ENCODE measurements around the gene NAA50.

DNA sequence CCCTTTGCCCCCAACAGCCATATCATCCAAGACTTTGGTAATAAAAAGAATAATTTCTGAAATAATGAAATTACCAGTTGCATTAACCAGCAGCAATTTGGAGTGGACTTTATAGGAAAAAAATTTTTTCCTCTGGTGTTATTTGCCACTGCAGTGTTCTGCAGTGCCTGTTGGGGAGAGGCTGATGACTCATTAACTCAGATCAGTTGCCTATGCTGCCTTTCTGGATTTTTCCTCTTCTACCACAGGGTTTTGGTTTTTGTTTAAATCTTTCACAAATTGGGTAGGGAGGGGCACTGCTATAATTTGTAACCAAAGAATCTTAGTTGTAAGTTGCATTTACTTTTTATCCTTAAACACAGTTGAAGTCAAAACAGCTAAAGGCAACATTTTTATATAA is 23.5 kb upstream of the NAA50 start:
- TF ChIP-seq, protein P1, sequence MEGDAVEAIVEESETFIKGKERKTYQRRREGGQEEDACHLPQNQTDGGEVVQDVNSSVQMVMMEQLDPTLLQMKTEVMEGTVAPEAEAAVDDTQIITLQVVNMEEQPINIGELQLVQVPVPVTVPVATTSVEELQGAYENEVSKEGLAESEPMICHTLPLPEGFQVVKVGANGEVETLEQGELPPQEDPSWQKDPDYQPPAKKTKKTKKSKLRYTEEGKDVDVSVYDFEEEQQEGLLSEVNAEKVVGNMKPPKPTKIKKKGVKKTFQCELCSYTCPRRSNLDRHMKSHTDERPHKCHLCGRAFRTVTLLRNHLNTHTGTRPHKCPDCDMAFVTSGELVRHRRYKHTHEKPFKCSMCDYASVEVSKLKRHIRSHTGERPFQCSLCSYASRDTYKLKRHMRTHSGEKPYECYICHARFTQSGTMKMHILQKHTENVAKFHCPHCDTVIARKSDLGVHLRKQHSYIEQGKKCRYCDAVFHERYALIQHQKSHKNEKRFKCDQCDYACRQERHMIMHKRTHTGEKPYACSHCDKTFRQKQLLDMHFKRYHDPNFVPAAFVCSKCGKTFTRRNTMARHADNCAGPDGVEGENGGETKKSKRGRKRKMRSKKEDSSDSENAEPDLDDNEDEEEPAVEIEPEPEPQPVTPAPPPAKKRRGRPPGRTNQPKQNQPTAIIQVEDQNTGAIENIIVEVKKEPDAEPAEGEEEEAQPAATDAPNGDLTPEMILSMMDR (IDR thresholded peaks at IDR 0.05; ENCODE audit: low read length) = no peak
- no peak for TF ChIP-seq EZH2 (IDR thresholded peaks at IDR 0.05; ENCODE audit: borderline replicate concordance, low read length)
